Left renal cortex interstitium (tissue), 4 donors: Measurements from ENCODE around the gene EMX2. TPM values are rescaled to one million over a fixed set of nuclear protein-coding genes. Genes with fewer than 3 reads are reported as not detected.

Experiments
- DNase-seq, 4 donors: peaks; one replicate each; pipeline ENCODE4 v3.0.0-alpha.2; 2013; ENCODE audit warnings: low read depth in 4 of 4, low spot score in 2 of 4, missing footprints in 1 of 4
- polyA plus RNA-seq, 4 donors: library from polyadenylated mRNA; unstranded; fragments of 120-200 nt; gene quantifications; one replicate each; pipeline ENCODE4 v1.2.1, GENCODE V29; 2013; ENCODE audit not compliant: insufficient read length in 4 of 4

EMX2 gene
- polyA plus RNA-seq, 4 donors: 150 to 166 (median 157) TPM

DNA sequence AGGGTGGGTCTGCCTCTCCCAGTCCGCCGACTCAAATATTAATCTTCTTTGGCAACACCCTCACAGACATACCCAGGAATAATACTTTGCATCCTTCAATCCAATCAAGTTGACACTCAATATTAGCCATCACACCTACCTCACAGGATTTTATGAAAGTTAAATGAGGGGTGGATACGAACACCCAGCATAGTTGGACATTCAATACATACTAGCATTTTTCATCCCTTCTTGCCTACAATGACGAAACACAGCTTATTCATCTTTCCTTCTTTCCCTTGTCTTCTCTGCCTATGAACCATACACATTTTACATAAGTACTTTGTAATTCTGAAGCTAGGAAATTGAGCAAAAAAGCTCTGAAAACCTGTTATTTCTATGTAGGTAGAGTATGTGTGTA is 48.5 kb downstream of the EMX2 start:
- DNase-seq: no peak

DNA sequence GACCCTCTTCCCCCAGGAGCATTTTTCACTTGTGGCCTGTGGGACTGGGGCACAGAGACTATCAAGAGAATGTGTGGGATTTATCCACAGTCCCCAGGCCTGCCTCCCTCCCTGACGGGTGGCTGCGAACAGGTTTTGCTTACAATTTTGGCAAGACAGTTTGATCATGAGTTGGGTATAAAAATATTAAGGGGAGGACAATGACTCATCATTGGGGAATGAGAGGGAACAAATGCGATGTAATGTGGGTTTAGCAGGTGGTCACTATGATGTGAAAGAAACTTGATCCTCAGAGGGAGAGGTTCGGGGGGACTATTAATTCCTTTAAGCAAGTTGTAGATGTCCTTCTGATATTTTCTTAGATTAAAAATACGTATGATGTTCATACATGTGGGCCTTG is 52.2 kb downstream of the EMX2 start:
- no peak for DNase-seq

DNA sequence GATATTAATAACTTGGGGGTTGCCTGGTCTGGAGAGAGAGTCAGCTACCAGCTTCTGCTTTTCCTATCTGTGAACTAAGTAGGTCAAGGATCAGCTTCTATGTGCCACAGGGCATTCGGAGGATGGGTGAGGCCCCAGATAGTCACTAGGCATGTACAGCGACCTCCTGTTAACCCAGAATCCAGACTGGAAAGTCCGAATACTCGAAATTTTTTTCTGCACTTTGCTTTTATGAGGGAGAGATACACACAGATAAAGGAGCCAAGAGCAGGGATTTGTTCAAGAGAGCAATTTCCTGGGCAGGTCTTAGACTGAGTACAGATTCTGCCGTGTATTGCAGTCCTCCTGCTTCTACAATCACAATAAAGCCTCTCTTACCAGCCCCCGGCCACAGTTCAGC is 54.2 kb downstream of the EMX2 start:
- DNase-seq: no peak

DNA sequence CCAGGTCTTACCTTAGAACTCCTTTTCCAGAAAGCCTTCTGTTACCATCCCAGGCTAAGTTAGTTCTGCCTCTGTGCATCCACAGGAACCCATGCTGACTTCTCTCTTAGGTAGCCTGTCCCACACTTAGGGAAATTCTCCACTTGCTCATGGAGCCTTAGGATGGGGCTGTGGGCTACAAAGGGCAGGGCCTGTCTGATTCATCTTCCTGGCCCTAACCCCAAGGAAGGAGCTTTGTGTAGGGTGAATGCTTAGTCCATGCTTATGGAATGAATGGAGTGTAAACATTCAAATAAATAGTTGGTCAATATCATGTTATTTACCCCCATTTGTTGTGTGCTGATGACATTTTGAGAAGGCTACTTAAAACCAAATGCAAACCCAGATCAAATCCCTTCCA is 54.7 kb downstream of the EMX2 start:
- no peak for DNase-seq

Other genes starting within 250 kb of the EMX2 start
- 10 to 100 TPM; 30.2 to 42.1 (median 38.3) TPM for gene PDZD8, start 167.3 kb upstream of the EMX2 start, polyA plus RNA-seq